Thyroid gland (tissue), 4 donors: ENCODE results near the gene DSEL. TPM values are rescaled to one million over a fixed set of nuclear protein-coding genes. Genes with fewer than 3 reads are reported as not detected.

Experiments used
- DNase-seq, 2 donors: peaks; one replicate each; pipeline ENCODE4 v3.0.0-alpha.2; 2019
- H3K27ac ChIP-seq, 3 donors: fragments of 200-600 bp; sonication (generic); 1 replicate in 2 of 3; 2 replicates in 1 of 3; pipeline ENCODE4 v1.5.1; 2016 to 2019; ENCODE audit warnings: mild to moderate bottlenecking in 1 of 3, moderate library complexity in 1 of 3
- H3K27me3 ChIP-seq: fragments of 200-600 bp; sonication (generic); one replicate; pipeline ENCODE4 v1.5.1; 2019
- H3K36me3 ChIP-seq, 2 donors: fragments of 200-600 bp; sonication (generic); one replicate each; pipeline ENCODE4 v1.5.1; 2016 to 2019
- H3K4me1 ChIP-seq, 2 donors: fragments of 200-600 bp; sonication (generic); one replicate each; pipeline ENCODE4 v1.5.1; 2017 to 2019
- H3K4me3 ChIP-seq, 3 donors: fragments of 200-600 bp; sonication (generic); replicated peaks in 1 of 3; 1 replicate in 2 of 3; 2 replicates in 1 of 3; pipeline ENCODE4 v1.5.1; 2016; ENCODE audit warnings: mild to moderate bottlenecking in 1 of 3
- H3K9me3 ChIP-seq: fragments of 200-600 bp; sonication (generic); one replicate; pipeline ENCODE4 v1.5.1; 2017
- CTCF ChIP-seq, 6 experiments: fragments of 200-600 bp in 3 of 6; fragments of 450-650 bp in 3 of 6; sonication (generic) in 3 of 6; IDR thresholded peaks; one replicate each; pipeline ENCODE4 v1.5.1; 2016 to 2019; ENCODE audit warnings: antibody characterized with exemption in 6 of 6, mild to moderate bottlenecking in 2 of 6, inconsistent platforms in 1 of 6, moderate library complexity in 1 of 6
- POLR2A ChIP-seq, 2 donors: fragments of 450-650 bp; IDR thresholded peaks; one replicate each; pipeline ENCODE4 v1.6.1; 2017; ENCODE audit warnings: antibody characterized with exemption in 2 of 2, mild to moderate bottlenecking in 2 of 2, moderate library complexity in 1 of 2
- WGBS, 2 donors: methylation state at CpG; one replicate each; pipeline ENCODE4 v1.1.5; 2017; 5-methylcytosine and 5-hydroxymethylcytosine counted together
- intact Hi-C: fragments of 100-400 bp; cut with DNase I; formaldehyde crosslinking; loops from one replicate; pipeline ENCODE4 v1.15.1; 2023
- total RNA-seq, 4 donors: library from RNA; depleted of rRNA; stranded (reverse); fragments of >200 nt; gene quantifications; one replicate each; pipeline ENCODE4 v1.2.3, GENCODE V29; 2016

Gene DSEL
- total RNA-seq: 1 to 10 TPM; 5.7 to 8.2 (median 7.5) TPM

- 0% methylated on average over 19 to 24 of the region's 79 CpGs for WGBS, 2 donors
- H3K36me3 ChIP-seq: no peaks in the 10 kb centered on the region
- H3K4me1 ChIP-seq: peaks cover 4 to 6% of the 10 kb centered on the region in 2 donors
- DNase-seq: peak; percentile 96 to 98
- H3K27ac ChIP-seq: peak within 1 kb of the TSS; percentile 64 to 85 (median 84)
- intact Hi-C loops: no loop called here
- H3K9me3 ChIP-seq: no peaks in the 10 kb centered on the region
- no peaks in the 10 kb centered on the region for H3K27me3 ChIP-seq
- peak within 1 kb of the TSS; percentile 71 to 81 (median 77) for H3K4me3 ChIP-seq
- TF ChIP-seq CTCF (IDR thresholded peaks at IDR 0.05) (no peak), POLR2A (IDR thresholded peaks at IDR 0.05) (peak in 1 of 2 donors; percentile 79)
Measured at GRCh38 chr18:67516539-67517443, at the start of gene DSEL. TSS of gene DSEL (minus strand) at chr18:67516720. CDS start at chr18:67514608, 2,112 bp downstream.

DNA sequence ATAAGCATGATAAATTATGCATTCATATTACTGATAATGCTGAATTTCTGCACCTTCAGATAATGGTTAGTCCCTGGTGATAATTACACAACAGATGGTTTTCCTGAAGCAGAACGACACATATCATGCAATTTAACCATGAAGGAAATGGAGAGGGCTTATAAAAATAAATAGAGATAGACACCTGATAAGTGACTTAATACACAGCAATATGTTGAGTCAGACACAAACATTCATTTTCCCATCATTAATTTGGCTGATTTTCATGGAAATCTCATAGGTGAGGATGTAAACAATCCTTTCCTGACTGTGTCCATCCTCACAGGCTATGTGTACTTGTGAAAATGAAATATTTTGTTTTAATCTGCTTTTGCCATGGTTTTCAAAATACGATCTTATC lies 36.9 kb upstream of the DSEL start:
- intact Hi-C loops: no loop called here
- 57 to 70% methylated on average over 2 of the region's 2 CpGs for WGBS, 2 donors
- peaks cover 0 to 9% of the 10 kb centered on the region in 2 donors for H3K4me1 ChIP-seq
- no peak for DNase-seq
- no peaks in the 10 kb centered on the region for H3K9me3 ChIP-seq
- no peak for TF ChIP-seq POLR2A (IDR thresholded peaks at IDR 0.05)
- no peak for TF ChIP-seq CTCF (IDR thresholded peaks at IDR 0.05)
- H3K36me3 ChIP-seq: no peaks in the 10 kb centered on the region
- H3K4me3 ChIP-seq: no peak overlapping the region
- no peak overlapping the region for H3K27ac ChIP-seq
- no peaks in the 10 kb centered on the region for H3K27me3 ChIP-seq

GRCh38 chr18:67550872-67551520 lies 34.5 kb upstream of the DSEL start:
- intact Hi-C loops: no loop called here
- H3K36me3 ChIP-seq: no peaks in the 10 kb centered on the region
- no peaks in the 10 kb centered on the region for H3K27me3 ChIP-seq
- WGBS, 2 donors: 30 to 41% methylated on average over 3 of the region's 3 CpGs
- DNase-seq: peak; percentile 4 to 5
- H3K4me3 ChIP-seq: no peak overlapping the region
- peaks cover 0 to 9% of the 10 kb centered on the region in 2 donors for H3K4me1 ChIP-seq
- no peaks in the 10 kb centered on the region for H3K9me3 ChIP-seq
- H3K27ac ChIP-seq: no peak overlapping the region
- TF ChIP-seq POLR2A (IDR thresholded peaks at IDR 0.05): no peak
- no peak for TF ChIP-seq CTCF (IDR thresholded peaks at IDR 0.05)

DNA sequence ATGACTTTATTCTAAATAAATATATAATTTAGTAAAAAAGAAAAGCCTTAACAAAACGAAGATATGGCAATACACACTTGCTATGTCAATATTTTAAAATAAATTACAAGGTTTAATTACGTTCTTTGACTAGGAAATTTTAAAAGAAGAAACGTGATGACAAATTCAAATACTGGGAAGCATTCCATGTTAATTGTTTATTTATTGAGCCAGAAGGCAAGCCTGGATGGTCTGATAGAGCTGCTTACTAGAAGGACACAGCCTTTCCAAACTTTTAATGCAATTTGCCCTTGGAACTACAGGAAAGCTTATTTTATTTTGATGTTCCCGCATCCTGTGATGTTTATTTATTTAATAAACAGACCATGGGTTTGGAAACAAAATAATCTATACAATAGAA lies 33.4 kb upstream of the DSEL start:
- no peaks in the 10 kb centered on the region for H3K36me3 ChIP-seq
- H3K9me3 ChIP-seq: no peaks in the 10 kb centered on the region
- WGBS, 2 donors: 74 to 78% methylated on average over 4 of the region's 4 CpGs
- no peaks in the 10 kb centered on the region for H3K27me3 ChIP-seq
- TF ChIP-seq CTCF (IDR thresholded peaks at IDR 0.05): no peak
- TF ChIP-seq POLR2A (IDR thresholded peaks at IDR 0.05): no peak
- intact Hi-C loops: no loop called here
- no peak for DNase-seq
- H3K4me3 ChIP-seq: no peak overlapping the region
- H3K27ac ChIP-seq: no peak overlapping the region
- peaks cover 0 to 9% of the 10 kb centered on the region in 2 donors for H3K4me1 ChIP-seq

DNA sequence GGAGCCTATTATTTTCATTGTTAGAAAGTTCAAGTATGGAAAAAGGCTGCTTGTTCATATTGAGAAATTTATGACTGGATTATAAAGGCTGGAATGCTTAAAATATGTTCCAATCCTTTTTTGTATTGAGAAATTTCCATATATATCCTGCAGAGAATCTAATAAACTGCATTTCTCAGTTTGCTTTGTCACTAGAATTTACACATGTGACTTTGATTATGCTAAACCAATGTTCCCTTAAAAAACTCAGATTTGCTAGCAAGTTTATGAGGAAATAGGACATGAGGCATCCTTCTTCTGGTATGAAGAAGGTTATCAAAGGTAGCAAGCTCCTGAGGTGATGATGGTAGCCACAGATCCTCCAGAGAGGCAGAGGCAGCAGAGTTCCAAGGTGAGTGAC lies 29.2 kb upstream of the DSEL start:
- no peaks in the 10 kb centered on the region for H3K9me3 ChIP-seq
- intact Hi-C loops: no loop called here
- TF ChIP-seq CTCF (IDR thresholded peaks at IDR 0.05) (no peak), POLR2A (IDR thresholded peaks at IDR 0.05) (no peak)
- no peaks in the 10 kb centered on the region for H3K27me3 ChIP-seq
- no peak overlapping the region for H3K4me3 ChIP-seq
- no peak overlapping the region for H3K27ac ChIP-seq
- H3K4me1 ChIP-seq: no peaks in the 10 kb centered on the region
- no peaks in the 10 kb centered on the region for H3K36me3 ChIP-seq
- no peak for DNase-seq
